Esophagus muscularis mucosa (tissue), 3 donors: ENCODE results near the gene NUDCD2.

Source experiments
- CTCF ChIP-seq, 3 experiments: fragments of 200-600 bp in 2 of 3; fragments of 450-650 bp in 1 of 3; sonication (generic) in 2 of 3; IDR thresholded peaks; one replicate each; pipeline ENCODE4 v1.5.1; 2017 to 2019; ENCODE audit warnings: antibody characterized with exemption in 3 of 3, mild to moderate bottlenecking in 2 of 3, moderate library complexity in 1 of 3
- POLR2A ChIP-seq: fragments of 450-650 bp; IDR thresholded peaks from one replicate; pipeline ENCODE4 v1.6.1; 2017; ENCODE audit warnings: antibody characterized with exemption, moderate library complexity, mild to moderate bottlenecking, low read depth

- TF ChIP-seq CTCF (IDR thresholded peaks at IDR 0.05) (no peak), POLR2A (no peak)
These were observed 58.6 kb downstream of the NUDCD2 start for GRCh38 chr5:163401271-163401670.
